ENCODE data around the gene TMPRSS3. TPM values are rescaled to one million over a fixed set of nuclear protein-coding genes. Genes with fewer than 3 reads are reported as not detected.

TMPRSS3 gene
- total RNA-seq, 3 donors from 2014 or later: 9.2 to 27.2 TPM; not detected in 1

GRCh38 chr21:42375506-42375905, 20.3 kb downstream of the TMPRSS3 start:
- TF ChIP-seq, protein P1, sequence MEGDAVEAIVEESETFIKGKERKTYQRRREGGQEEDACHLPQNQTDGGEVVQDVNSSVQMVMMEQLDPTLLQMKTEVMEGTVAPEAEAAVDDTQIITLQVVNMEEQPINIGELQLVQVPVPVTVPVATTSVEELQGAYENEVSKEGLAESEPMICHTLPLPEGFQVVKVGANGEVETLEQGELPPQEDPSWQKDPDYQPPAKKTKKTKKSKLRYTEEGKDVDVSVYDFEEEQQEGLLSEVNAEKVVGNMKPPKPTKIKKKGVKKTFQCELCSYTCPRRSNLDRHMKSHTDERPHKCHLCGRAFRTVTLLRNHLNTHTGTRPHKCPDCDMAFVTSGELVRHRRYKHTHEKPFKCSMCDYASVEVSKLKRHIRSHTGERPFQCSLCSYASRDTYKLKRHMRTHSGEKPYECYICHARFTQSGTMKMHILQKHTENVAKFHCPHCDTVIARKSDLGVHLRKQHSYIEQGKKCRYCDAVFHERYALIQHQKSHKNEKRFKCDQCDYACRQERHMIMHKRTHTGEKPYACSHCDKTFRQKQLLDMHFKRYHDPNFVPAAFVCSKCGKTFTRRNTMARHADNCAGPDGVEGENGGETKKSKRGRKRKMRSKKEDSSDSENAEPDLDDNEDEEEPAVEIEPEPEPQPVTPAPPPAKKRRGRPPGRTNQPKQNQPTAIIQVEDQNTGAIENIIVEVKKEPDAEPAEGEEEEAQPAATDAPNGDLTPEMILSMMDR (IDR thresholded peaks at IDR 0.05): no peak
- TF ChIP-seq POLR2A (IDR thresholded peaks at IDR 0.05): no peak
- no peak for TF ChIP-seq POLR2AphosphoS5 (IDR thresholded peaks at IDR 0.05)
- no peaks in the 10 kb centered on the region for H3K36me3 ChIP-seq
- no peaks in the 10 kb centered on the region for H3K9me3 ChIP-seq
- DNase-seq (ENCODE audit: low spot score in 2 of 2): no peak
- H3K4me1 ChIP-seq: no peaks in the 10 kb centered on the region
- H3K27ac ChIP-seq: no peak overlapping the region
- intact Hi-C loops (cut with DNase I; ENCODE audit: low total_unique reads): no loop called here
- H3K27me3 ChIP-seq: peaks cover 0 to 4% of the 10 kb centered on the region in 2 donors
- H3K4me3 ChIP-seq: no peak overlapping the region

DNA sequence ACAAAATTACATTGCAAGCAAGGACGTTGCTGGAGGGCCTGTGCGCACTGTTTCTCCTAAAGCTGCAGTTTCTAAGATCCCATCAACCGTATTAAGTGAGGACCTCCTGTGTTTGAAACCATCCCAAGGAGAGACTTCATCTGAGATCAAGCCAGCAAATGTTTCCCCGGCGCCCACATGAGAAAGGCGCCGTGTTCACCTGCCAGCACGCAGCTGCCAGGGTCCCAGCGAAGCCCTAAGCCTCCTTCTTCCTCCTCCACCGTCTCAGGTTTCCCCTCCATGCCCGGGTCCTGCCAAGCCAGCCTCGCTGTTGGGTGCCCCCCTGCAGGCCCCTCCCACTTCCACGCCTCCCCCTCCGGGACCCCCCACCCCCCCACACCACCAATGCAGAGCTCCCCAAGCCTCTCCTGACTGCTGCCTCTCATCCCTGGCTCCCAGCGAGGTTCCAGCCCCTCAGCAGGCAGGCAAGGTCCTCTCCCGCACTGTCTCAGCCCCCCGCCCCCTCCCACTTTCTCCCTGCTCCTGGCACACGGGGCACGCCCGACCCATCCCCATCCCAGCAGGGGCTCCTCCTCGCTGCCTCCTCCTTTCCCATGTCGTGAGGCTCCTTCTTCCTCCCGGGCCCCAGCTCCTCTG, 20.9 kb downstream of the TMPRSS3 start:
- TF ChIP-seq POLR2A (IDR thresholded peaks at IDR 0.05) (no peak), POLR2AphosphoS5 (IDR thresholded peaks at IDR 0.05) (no peak)
- TF ChIP-seq, protein P1 (IDR thresholded peaks at IDR 0.05): no peak
- intact Hi-C loops (cut with DNase I; ENCODE audit: low total_unique reads): no loop called here
- DNase-seq (ENCODE audit: low spot score in 2 of 2): no peak
- Histone ChIP-seq H3K36me3 (no peaks in the 10 kb centered on the region), H3K4me1 (no peaks in the 10 kb centered on the region), H3K9me3 (no peaks in the 10 kb centered on the region), H3K4me3 (no peak overlapping the region), H3K27ac (no peak overlapping the region), H3K27me3 (peaks cover 0 to 4% of the 10 kb centered on the region in 2 donors)

DNA sequence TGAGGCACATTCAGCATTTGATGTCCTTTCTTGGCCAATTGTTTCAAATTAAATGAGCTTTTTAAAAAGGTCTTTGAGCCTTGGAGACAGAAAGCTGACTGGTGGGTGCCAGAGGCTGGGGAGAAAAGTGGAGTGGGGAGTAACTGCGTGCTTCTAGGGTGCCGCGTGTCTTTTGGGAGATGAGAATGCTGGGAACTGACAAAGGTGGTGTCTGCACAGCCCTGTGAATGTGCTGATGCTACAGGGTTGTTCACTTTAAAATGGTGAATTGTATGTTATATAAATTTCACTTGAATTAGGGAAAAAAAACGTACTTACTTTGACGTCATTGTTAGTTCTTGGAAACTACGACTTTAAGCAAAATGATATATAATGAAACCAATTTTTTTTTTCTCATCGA, 21.4 kb downstream of the TMPRSS3 start:
- H3K27ac ChIP-seq: no peak overlapping the region
- DNase-seq (ENCODE audit: low spot score in 2 of 2): no peak
- peaks cover 0 to 4% of the 10 kb centered on the region in 2 donors for H3K27me3 ChIP-seq
- H3K9me3 ChIP-seq: no peaks in the 10 kb centered on the region
- H3K4me1 ChIP-seq: no peaks in the 10 kb centered on the region
- intact Hi-C loops (cut with DNase I; ENCODE audit: low total_unique reads): no loop called here
- H3K4me3 ChIP-seq: no peak overlapping the region
- TF ChIP-seq POLR2A (IDR thresholded peaks at IDR 0.05): no peak
- TF ChIP-seq, protein P1 (IDR thresholded peaks at IDR 0.05): no peak
- no peak for TF ChIP-seq POLR2AphosphoS5 (IDR thresholded peaks at IDR 0.05)
- no peaks in the 10 kb centered on the region for H3K36me3 ChIP-seq

DNA sequence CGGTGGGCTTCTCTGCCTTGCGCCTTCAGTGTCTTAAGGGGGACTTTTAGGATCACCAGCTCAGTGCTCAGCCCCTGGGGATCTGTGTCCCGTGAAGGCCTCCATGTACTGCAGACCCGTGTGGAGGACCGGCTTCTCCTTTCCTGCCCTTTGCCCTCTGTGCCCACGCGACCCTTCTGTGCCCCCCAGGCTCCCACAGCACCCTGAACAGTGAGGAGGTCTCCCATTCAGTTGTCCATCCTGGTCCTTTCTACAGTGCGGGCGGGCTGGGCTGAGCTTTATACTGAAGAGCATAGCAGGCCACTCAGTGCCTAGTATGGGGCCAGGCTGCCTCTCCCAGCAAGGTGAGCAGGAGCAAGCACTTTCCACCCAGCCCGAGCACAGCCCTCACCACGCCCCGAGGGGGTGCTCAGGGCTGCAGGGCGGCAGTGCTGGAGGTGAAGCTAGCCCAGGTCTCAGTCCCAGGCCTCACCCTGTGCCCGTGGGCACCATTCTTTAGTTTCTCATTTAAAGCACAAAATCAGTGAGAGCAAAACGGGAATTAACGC, 21.9 kb downstream of the TMPRSS3 start:
- intact Hi-C loops (cut with DNase I; ENCODE audit: low total_unique reads): no loop called here
- no peak for DNase-seq (ENCODE audit: low spot score in 2 of 2)
- no peaks in the 10 kb centered on the region for H3K4me1 ChIP-seq
- H3K27ac ChIP-seq: no peak overlapping the region
- TF ChIP-seq POLR2AphosphoS5 (IDR thresholded peaks at IDR 0.05) (no peak), POLR2A (IDR thresholded peaks at IDR 0.05) (no peak)
- TF ChIP-seq, protein P1 (IDR thresholded peaks at IDR 0.05): no peak
- H3K27me3 ChIP-seq: peaks cover 0 to 4% of the 10 kb centered on the region in 2 donors
- H3K9me3 ChIP-seq: no peaks in the 10 kb centered on the region
- no peak overlapping the region for H3K4me3 ChIP-seq
- H3K36me3 ChIP-seq: no peaks in the 10 kb centered on the region

DNA sequence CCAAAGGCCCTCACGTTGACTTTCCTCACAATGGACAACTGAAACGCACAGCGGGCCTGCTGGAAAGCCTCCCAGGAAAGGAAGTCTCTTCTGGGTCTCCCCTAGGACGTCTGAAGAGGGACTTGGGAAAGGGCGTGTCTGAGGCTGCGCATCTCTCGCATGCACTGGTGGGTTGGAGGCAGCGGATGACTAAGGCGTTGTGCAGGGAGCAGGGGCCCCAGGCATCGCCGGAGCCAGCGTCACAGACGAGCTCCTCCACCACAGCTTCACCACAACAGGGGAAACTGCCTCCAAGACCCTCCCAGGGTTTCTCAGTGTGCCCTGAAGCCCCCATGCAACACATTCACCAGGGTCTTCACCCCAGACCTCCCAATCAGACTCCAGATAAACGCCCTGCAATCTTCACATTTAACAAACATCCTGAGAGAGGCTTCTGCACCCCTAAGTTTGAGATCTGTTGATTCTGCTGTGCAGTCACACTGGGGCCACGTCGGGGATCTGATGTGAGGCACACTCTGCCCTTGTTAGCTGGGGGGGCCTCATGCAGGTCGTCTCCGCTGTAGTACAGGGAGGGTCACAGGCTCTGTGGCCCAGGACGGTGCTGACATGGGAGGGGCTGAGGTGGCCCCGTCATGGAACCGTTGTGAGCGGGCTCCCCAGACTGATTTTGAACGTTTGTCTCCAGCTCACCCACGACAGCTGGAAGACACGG, 22.5 kb downstream of the TMPRSS3 start:
- Histone ChIP-seq H3K4me3 (no peak overlapping the region), H3K27me3 (peaks cover 0 to 4% of the 10 kb centered on the region in 2 donors), H3K36me3 (no peaks in the 10 kb centered on the region), H3K27ac (no peak overlapping the region), H3K4me1 (no peaks in the 10 kb centered on the region), H3K9me3 (no peaks in the 10 kb centered on the region)
- TF ChIP-seq POLR2AphosphoS5 (IDR thresholded peaks at IDR 0.05) (no peak), POLR2A (IDR thresholded peaks at IDR 0.05) (no peak)
- TF ChIP-seq, protein P1 (IDR thresholded peaks at IDR 0.05): no peak
- DNase-seq (ENCODE audit: low spot score in 2 of 2): no peak
- intact Hi-C loops (cut with DNase I; ENCODE audit: low total_unique reads): no loop called here
